SJSA1 (cell line): ENCODE data around the gene ESCO1. TPM values are rescaled to one million over a fixed set of nuclear protein-coding genes. Genes with fewer than 3 reads are reported as not detected.

Experiments used
- DNase-seq, 2 experiments: peaks; one replicate each; pipeline ENCODE4 v3.0.0-alpha.2; 2015 to 2020; ENCODE audit warnings: low spot score in 2 of 2, low read depth in 1 of 2
- H3K27ac ChIP-seq: fragments of 250-450 bp; sonication (Bioruptor Pico); 2 replicates; pipeline ENCODE4 v1.5.1; 2020; ENCODE audit warnings: mild to moderate bottlenecking, moderate library complexity
- H3K27me3 ChIP-seq: fragments of 250-450 bp; sonication (Bioruptor Pico); replicated peaks from 2 replicates; pipeline ENCODE4 v1.5.1; 2020; ENCODE audit warnings: mild to moderate bottlenecking, moderate library complexity
- H3K36me3 ChIP-seq: fragments of 250-450 bp; sonication (Bioruptor Pico); 2 replicates; pipeline ENCODE4 v1.5.1; 2020; ENCODE audit warnings: mild to moderate bottlenecking
- H3K4me1 ChIP-seq: fragments of 250-450 bp; sonication (Bioruptor Pico); replicated peaks from 2 replicates; pipeline ENCODE4 v1.6.1; 2021; ENCODE audit warnings: mild to moderate bottlenecking
- H3K4me3 ChIP-seq: fragments of 250-450 bp; sonication (Bioruptor Pico); 2 replicates; pipeline ENCODE4 v1.5.1; 2020; ENCODE audit warnings: mild to moderate bottlenecking
- H3K9me3 ChIP-seq: fragments of 250-450 bp; sonication (Bioruptor Pico); replicated peaks from 2 replicates; pipeline ENCODE4 v1.5.1; 2020; ENCODE audit warnings: mild to moderate bottlenecking
- total RNA-seq: library from RNA; depleted of rRNA; stranded (reverse); fragments of >200 nt; shearing (Covaris generic); gene quantifications from 2 replicates; pipeline ENCODE4 v1.2.3, GENCODE V29; 2014; rRNA removed

Gene ESCO1
- total RNA-seq, 1 experiment from 2014 or later = 14.8 TPM

GRCh38 chr18:21490748-21491147 lies 109.8 kb downstream of the ESCO1 start:
- DNase-seq = no peak
- Histone ChIP-seq H3K4me3 (no peak overlapping the region), H3K27me3 (no peaks in the 10 kb centered on the region), H3K27ac (no peak overlapping the region), H3K36me3 (no peaks in the 10 kb centered on the region), H3K9me3 (no peaks in the 10 kb centered on the region), H3K4me1 (no peaks in the 10 kb centered on the region)

DNA sequence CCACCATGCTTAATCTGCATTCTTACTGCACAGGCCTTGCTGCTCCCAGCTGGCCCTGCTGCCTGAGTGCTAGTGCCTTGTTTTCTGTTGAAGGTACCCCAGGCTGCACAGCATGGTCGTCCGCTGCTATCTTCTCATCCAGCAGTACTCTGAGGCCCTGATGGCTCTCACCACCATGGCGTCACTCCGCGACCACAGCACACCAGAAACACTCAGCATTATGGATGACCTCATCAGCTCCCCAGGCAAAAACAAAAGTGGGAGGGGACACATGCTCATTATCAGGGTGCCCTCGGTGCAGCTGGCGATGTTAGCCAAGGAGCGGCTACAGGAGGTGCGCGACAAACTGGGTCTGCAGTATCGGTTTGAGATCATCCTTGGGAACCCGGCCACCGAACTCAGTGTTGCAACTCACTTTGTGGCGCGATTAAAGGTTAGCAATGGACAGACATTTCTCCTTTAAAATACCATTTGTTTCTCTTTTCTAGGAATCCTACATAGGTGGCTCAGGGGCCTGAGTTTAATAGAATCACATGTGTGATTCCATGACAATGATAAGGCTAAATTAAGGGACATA lies 110.5 kb downstream of the ESCO1 start:
- Histone ChIP-seq H3K9me3 (no peaks in the 10 kb centered on the region), H3K36me3 (no peaks in the 10 kb centered on the region), H3K27me3 (no peaks in the 10 kb centered on the region), H3K4me1 (no peaks in the 10 kb centered on the region), H3K4me3 (no peak overlapping the region), H3K27ac (no peak overlapping the region)
- DNase-seq = no peak

DNA sequence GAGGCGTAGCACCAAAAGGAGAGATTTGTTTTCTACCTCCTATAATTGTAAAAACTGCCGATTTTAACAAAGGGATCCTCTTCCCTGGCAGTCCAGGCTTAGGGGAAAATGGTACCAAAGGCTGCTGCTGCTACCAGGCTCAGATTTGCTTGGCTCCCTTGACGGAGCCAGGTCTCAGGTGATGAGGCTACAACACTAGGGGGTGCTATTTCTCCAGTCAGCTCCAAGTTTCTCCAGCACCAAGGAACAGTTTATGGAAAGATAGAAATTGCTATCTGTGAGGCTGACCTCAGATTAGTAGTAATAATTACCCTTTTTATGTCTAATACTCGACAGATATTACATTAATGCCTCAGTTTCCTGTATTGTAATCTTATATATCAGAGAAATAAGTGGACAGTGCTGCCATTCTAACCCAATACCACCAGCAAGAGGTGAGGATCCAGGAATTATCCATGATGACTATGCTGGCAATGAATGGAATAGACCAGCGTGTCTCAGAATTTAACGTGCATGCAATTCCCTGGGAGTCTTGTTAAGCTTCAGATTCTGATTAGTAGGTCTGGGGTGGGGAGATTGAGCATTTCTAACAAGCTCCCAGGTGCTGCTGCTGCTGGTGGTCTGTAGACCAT lies 111.3 kb downstream of the ESCO1 start:
- no peaks in the 10 kb centered on the region for H3K9me3 ChIP-seq
- no peaks in the 10 kb centered on the region for H3K27me3 ChIP-seq
- no peak overlapping the region for H3K27ac ChIP-seq
- peak in 1 of 2 experiments; percentile 37 for DNase-seq
- no peaks in the 10 kb centered on the region for H3K4me1 ChIP-seq
- H3K36me3 ChIP-seq = no peaks in the 10 kb centered on the region
- H3K4me3 ChIP-seq = no peak overlapping the region

- Histone ChIP-seq H3K36me3 (no peaks in the 10 kb centered on the region), H3K27me3 (no peaks in the 10 kb centered on the region), H3K4me3 (no peak overlapping the region), H3K27ac (no peak overlapping the region), H3K4me1 (no peaks in the 10 kb centered on the region), H3K9me3 (no peaks in the 10 kb centered on the region)
- DNase-seq = no peak
Observed at GRCh38 chr18:21486905-21487437, 113.5 kb downstream of the ESCO1 start.

- DNase-seq = no peak
- no peaks in the 10 kb centered on the region for H3K9me3 ChIP-seq
Observed at GRCh38 chr18:21484851-21485636, 115.5 kb downstream of the ESCO1 start.

GRCh38 chr18:21483051-21483450 lies 117.5 kb downstream of the ESCO1 start:
- Histone ChIP-seq H3K27ac (no peak overlapping the region), H3K27me3 (no peaks in the 10 kb centered on the region), H3K4me3 (no peak overlapping the region), H3K4me1 (no peaks in the 10 kb centered on the region), H3K9me3 (no peaks in the 10 kb centered on the region), H3K36me3 (no peaks in the 10 kb centered on the region)
- no peak for DNase-seq

More at GRCh38 chr18:21484851-21485636, 115.5 kb downstream of the ESCO1 start:
- Histone ChIP-seq H3K27me3 (no peaks in the 10 kb centered on the region), H3K27ac (no peak overlapping the region), H3K4me1 (no peaks in the 10 kb centered on the region), H3K4me3 (no peak overlapping the region), H3K36me3 (no peaks in the 10 kb centered on the region)

DNA sequence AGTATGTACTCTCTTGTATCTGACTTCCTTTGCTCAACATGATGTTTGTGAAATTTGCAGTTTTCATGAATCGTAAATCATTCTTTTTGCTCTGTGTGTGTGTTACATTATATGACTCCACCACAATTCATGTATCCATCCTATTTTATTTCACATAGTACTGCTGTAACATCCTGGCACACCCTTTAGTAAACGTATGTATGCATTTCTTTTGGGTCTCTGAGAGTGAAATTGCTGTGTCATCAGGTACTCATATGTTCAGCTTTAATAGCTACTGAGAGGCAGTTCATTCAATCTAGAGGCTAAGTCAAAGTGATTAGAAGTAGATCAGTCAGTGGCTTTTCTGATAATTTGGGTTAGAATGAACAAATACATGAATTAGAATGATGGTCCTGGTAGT lies 118.8 kb downstream of the ESCO1 start:
- Histone ChIP-seq H3K27me3 (no peaks in the 10 kb centered on the region), H3K4me1 (no peaks in the 10 kb centered on the region), H3K9me3 (no peaks in the 10 kb centered on the region), H3K36me3 (no peaks in the 10 kb centered on the region), H3K4me3 (no peak overlapping the region), H3K27ac (no peak overlapping the region)
- DNase-seq = no peak

- Histone ChIP-seq H3K27me3 (no peaks in the 10 kb centered on the region), H3K9me3 (no peaks in the 10 kb centered on the region), H3K36me3 (no peaks in the 10 kb centered on the region), H3K27ac (no peak overlapping the region), H3K4me3 (no peak overlapping the region), H3K4me1 (no peaks in the 10 kb centered on the region)
- no peak for DNase-seq
Observed at GRCh38 chr18:21479721-21480120, 120.8 kb downstream of the ESCO1 start.

Other genes with a start within 250 kb of the ESCO1 start
- 38.0 and 52.2 TPM in 2 replicates for gene SNRPD1, start 11.6 kb upstream of the ESCO1 start, total RNA-seq
- 21.9 and 36.7 TPM in 2 replicates for gene ABHD3, start 104.1 kb upstream of the ESCO1 start, total RNA-seq
- 53.0 and 65.4 TPM in 2 replicates for gene MIB1, start 140.1 kb upstream of the ESCO1 start, total RNA-seq